ENCODE results near the gene LYRM9. TPM values are rescaled to one million over a fixed set of nuclear protein-coding genes. Genes with fewer than 3 reads are reported as not detected.

The LYRM9 gene
- total and polyA plus RNA-seq, 2 of the 8 experiments (the other 6 are each of a cell fraction or from before 2014, with no cell fraction given), result 4.3 to 5.2 TPM

GRCh38 chr17:27862840-27863239 is 30.3 kb downstream of the LYRM9 start:
- H3K36me3 ChIP-seq (ENCODE audit: control insufficient read depth in 2 of 4, insufficient read depth in 4 of 4, low read length in 3 of 4), result no peaks in the 10 kb centered on the region
- no peak overlapping the region for H2BK12ac ChIP-seq (ENCODE audit: low read depth, low read length)
- CTCF ChIA-PET (ENCODE audit: partially characterized antibody), result interaction anchor here (1.0 to 3.0 kb wide), 2 partner anchors 17 to 57 kb away, joined by 3 to 21 read pairs; no protein-coding TSS in a partner anchor
- H3K56ac ChIP-seq (replicated peaks; ENCODE audit: insufficient read length, low read depth, low read length), result no peak overlapping the region
- TF ChIP-seq CTBP2 (IDR thresholded peaks at IDR 0.05; ENCODE audit: borderline replicate concordance, insufficient read depth, insufficient read length, low read length) (no peak), TEAD4 (IDR thresholded peaks at IDR 0.05; ENCODE audit: low read depth, low read length) (no peak), RNF2 (IDR thresholded peaks at IDR 0.05; ENCODE audit: borderline replicate concordance, low read depth, low read length, missing control alignments, poor library complexity, severe bottlenecking) (no peak), SIN3A (conservative IDR thresholded peaks at IDR 0.05 in 1 of 2, IDR thresholded peaks at IDR 0.05 in 1 of 2; ENCODE audit: low read depth in 1 of 2, low read length in 2 of 2) (no peak), ASH2L (IDR thresholded peaks at IDR 0.05; ENCODE audit: low read length) (no peak), CBX8 (IDR thresholded peaks at IDR 0.05; ENCODE audit: borderline replicate concordance, low read depth, low read length) (no peak), JUND (IDR thresholded peaks at IDR 0.05; ENCODE audit: low read length) (no peak), ZNF274 (IDR thresholded peaks at IDR 0.05; ENCODE audit: borderline replicate concordance, extremely low read depth, low read length) (no peak), SP4 (IDR thresholded peaks at IDR 0.05; ENCODE audit: low read length) (no peak), CHD1 (IDR thresholded peaks at IDR 0.05; ENCODE audit: low read depth, low read length) (no peak), BACH1 (IDR thresholded peaks at IDR 0.05; ENCODE audit: low read length) (no peak)
- no peak overlapping the region for H2AK5ac ChIP-seq (ENCODE audit: low read depth, low read length)
- no peaks in the 10 kb centered on the region for H3K79me2 ChIP-seq (ENCODE audit: control insufficient read depth in 1 of 2, insufficient read depth in 2 of 2, low read length in 2 of 2)
- no peak overlapping the region for H3K14ac ChIP-seq (ENCODE audit: insufficient read length)
- WGBS, 2 experiments (ENCODE audit: extremely low coverage in 1 of 2, insufficient coverage in 1 of 2, insufficient read length in 1 of 2, insufficient replicate concordance in 2 of 2, low coverage in 1 of 2, low lambda C conversion rate in 2 of 2, missing lambda C conversion rate in 1 of 2), result 82% methylated on average over 4 of the region's 4 CpGs; no CpG with 5 or more reads in 1 of the 2 experiments
- H3K27me3 ChIP-seq (replicated peaks in 1 of 4; ENCODE audit: control insufficient read depth in 3 of 4, extremely low read depth in 1 of 4, insufficient read depth in 3 of 4, low read length in 3 of 4), result no peaks in the 10 kb centered on the region
- no peak overlapping the region for H2BK120ac ChIP-seq (replicated peaks; ENCODE audit: low read depth, low read length)
- H3K79me1 ChIP-seq (ENCODE audit: low read depth, low read length), result no peaks in the 10 kb centered on the region
- H3K9me3 ChIP-seq (ENCODE audit: insufficient read depth in 2 of 2, low read depth in 1 of 2, low read length in 1 of 2), result no peaks in the 10 kb centered on the region
- H2AFZ ChIP-seq (ENCODE audit: low read length), result no peak overlapping the region
- H3K4me3 ChIP-seq (ENCODE audit: extremely low read depth in 1 of 4, insufficient read depth in 2 of 4, low read depth in 3 of 4, low read length in 4 of 4), result no peak overlapping the region
- H4K5ac ChIP-seq (ENCODE audit: insufficient read length, low read depth, low read length), result no peak overlapping the region
- no peak overlapping the region for H3K27ac ChIP-seq (ENCODE audit: low read depth, low read length)
- FAIRE-seq (no peak), DNase-seq (ENCODE audit: low read depth in 1 of 2, low spot score in 2 of 2) (no peak)
- H4K20me1 ChIP-seq (replicated peaks in 1 of 2; ENCODE audit: control insufficient read depth in 1 of 2, insufficient read depth in 2 of 2, low read length in 2 of 2), result no peaks in the 10 kb centered on the region
- H3K18ac ChIP-seq (ENCODE audit: extremely low read depth, low read length), result no peak overlapping the region
- H3K23ac ChIP-seq (ENCODE audit: insufficient read length), result no peak overlapping the region
- no peaks in the 10 kb centered on the region for H3K4me1 ChIP-seq (replicated peaks in 1 of 4; ENCODE audit: control insufficient read depth in 3 of 4, insufficient read depth in 4 of 4, low read length in 3 of 4)
- H4K8ac ChIP-seq (ENCODE audit: extremely low read depth, insufficient read depth, low read length), result no peak overlapping the region
- no peaks in the 10 kb centered on the region for H3K23me2 ChIP-seq (ENCODE audit: low read depth, low read length)
- H3K4ac ChIP-seq (replicated peaks; ENCODE audit: insufficient read length, low read depth, low read length), result no peak overlapping the region
- H4K91ac ChIP-seq (replicated peaks; ENCODE audit: insufficient read length, low read length), result no peak overlapping the region
- no peak overlapping the region for H3K4me2 ChIP-seq (ENCODE audit: insufficient read depth in 1 of 2, low read depth in 2 of 2, low read length in 2 of 2)
- H2BK20ac ChIP-seq (ENCODE audit: low read length), result no peak overlapping the region
- POLR2A ChIA-PET (ENCODE audit: partially characterized antibody), result no interaction called here
- H2BK15ac ChIP-seq (ENCODE audit: low read length), result no peak overlapping the region
- no peak overlapping the region for H3K9ac ChIP-seq (replicated peaks in 1 of 4; ENCODE audit: extremely low read depth in 1 of 4, low read depth in 3 of 4, low read length in 3 of 4)
- H2BK5ac ChIP-seq (ENCODE audit: low read depth, low read length), result no peak overlapping the region

Measured in H1 (cell line).